Measurements from ENCODE around the gene MS4A2.
"Not testable (repeated sequence)": the region's sequence is repeated elsewhere in the genome, so short reads cannot be mapped to it uniquely, and the experiment has no call there.

MS4A2 gene

GRCh38 chr11:60125956-60126585, 37.6 kb downstream of the MS4A2 start:
- H3K27ac ChIP-seq, result no peak overlapping the region
- TF ChIP-seq ZFX (IDR thresholded peaks at IDR 0.05; ENCODE audit: borderline replicate concordance) (no peak), CTCF (IDR thresholded peaks at IDR 0.05) (no peak)

- no peak overlapping the region for H3K27ac ChIP-seq
Measured at GRCh38 chr11:60127311-60127811, 38.9 kb downstream of the MS4A2 start.

GRCh38 chr11:60128376-60128775, 39.9 kb downstream of the MS4A2 start:
- H3K27ac ChIP-seq, result no peak overlapping the region
- no peak for TF ChIP-seq CTCF (IDR thresholded peaks at IDR 0.05)
- TF ChIP-seq ZFX (IDR thresholded peaks at IDR 0.05; ENCODE audit: borderline replicate concordance), result no peak

More at GRCh38 chr11:60127311-60127811, 38.9 kb downstream of the MS4A2 start:
- no peak for TF ChIP-seq CTCF (IDR thresholded peaks at IDR 0.05)
- no peak for TF ChIP-seq ZFX (IDR thresholded peaks at IDR 0.05; ENCODE audit: borderline replicate concordance)

GRCh38 chr11:60128866-60129265, 40.4 kb downstream of the MS4A2 start:
- H3K27ac ChIP-seq, result not testable (repeated sequence)

- TF ChIP-seq CTCF (IDR thresholded peaks at IDR 0.05), result no peak
- TF ChIP-seq ZFX (IDR thresholded peaks at IDR 0.05; ENCODE audit: borderline replicate concordance), result no peak
- no peak overlapping the region for H3K27ac ChIP-seq
Measured at GRCh38 chr11:60129853-60130252, 41.4 kb downstream of the MS4A2 start.

GRCh38 chr11:60130496-60130895, 42.0 kb downstream of the MS4A2 start:
- TF ChIP-seq CTCF (IDR thresholded peaks at IDR 0.05) (peak; percentile 40), ZFX (IDR thresholded peaks at IDR 0.05; ENCODE audit: borderline replicate concordance) (no peak)
- no peak overlapping the region for H3K27ac ChIP-seq

GRCh38 chr11:60131912-60132311, 43.4 kb downstream of the MS4A2 start:
- TF ChIP-seq CTCF (IDR thresholded peaks at IDR 0.05) (no peak), ZFX (IDR thresholded peaks at IDR 0.05; ENCODE audit: borderline replicate concordance) (no peak)
- no peak overlapping the region for H3K27ac ChIP-seq

- TF ChIP-seq CTCF (IDR thresholded peaks at IDR 0.05) (no peak), ZFX (IDR thresholded peaks at IDR 0.05; ENCODE audit: borderline replicate concordance) (no peak)
- no peak overlapping the region for H3K27ac ChIP-seq
Measured at GRCh38 chr11:60133917-60134316, 45.5 kb downstream of the MS4A2 start.

Data from 22Rv1 (cell line).